ENCODE data around the gene CASTOR2.

DNA sequence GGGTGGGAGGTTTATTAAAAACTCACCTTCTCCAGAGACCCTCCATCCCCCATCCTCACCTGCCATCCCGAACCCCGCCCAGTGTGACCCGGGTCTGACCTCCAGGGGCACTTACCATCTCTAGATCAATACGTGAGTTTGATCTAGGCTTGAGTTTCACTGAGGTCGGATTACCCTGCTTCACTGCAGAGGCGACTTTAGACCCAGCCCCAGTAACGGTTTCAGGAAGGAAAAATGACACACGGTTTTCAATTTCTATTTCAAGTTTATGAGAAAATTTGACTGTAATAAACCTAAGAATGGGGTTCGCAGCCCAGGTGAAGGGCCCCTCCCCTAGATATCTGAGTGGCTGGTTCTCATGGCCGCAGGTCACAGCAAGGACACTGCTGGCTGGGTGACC, 76.0 kb downstream of the CASTOR2 start:
- TF ChIP-seq EZH2phosphoT487 (IDR thresholded peaks at IDR 0.05; ENCODE audit: borderline replicate concordance, low read length), result no peak
- TF ChIP-seq, protein P1, sequence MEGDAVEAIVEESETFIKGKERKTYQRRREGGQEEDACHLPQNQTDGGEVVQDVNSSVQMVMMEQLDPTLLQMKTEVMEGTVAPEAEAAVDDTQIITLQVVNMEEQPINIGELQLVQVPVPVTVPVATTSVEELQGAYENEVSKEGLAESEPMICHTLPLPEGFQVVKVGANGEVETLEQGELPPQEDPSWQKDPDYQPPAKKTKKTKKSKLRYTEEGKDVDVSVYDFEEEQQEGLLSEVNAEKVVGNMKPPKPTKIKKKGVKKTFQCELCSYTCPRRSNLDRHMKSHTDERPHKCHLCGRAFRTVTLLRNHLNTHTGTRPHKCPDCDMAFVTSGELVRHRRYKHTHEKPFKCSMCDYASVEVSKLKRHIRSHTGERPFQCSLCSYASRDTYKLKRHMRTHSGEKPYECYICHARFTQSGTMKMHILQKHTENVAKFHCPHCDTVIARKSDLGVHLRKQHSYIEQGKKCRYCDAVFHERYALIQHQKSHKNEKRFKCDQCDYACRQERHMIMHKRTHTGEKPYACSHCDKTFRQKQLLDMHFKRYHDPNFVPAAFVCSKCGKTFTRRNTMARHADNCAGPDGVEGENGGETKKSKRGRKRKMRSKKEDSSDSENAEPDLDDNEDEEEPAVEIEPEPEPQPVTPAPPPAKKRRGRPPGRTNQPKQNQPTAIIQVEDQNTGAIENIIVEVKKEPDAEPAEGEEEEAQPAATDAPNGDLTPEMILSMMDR (conservative IDR thresholded peaks at IDR 0.05; ENCODE audit: low read depth, low read length), result no peak
- TF ChIP-seq EZH2 (IDR thresholded peaks at IDR 0.05; ENCODE audit: low read length, unreplicated experiment), result no peak
